Liver (tissue), 3 donors: ENCODE results near the gene ACYP2.

Source experiments
- ATF3 ChIP-seq: IDR thresholded peaks from 2 replicates; pipeline ENCODE4 v1.6.1; 2016; ENCODE audit warnings: antibody characterized with exemption
- CTCF ChIP-seq: fragments of 150-350 bp; IDR thresholded peaks from 2 replicates; pipeline ENCODE4 v1.5.1; 2017; ENCODE audit warnings: improper control_type of control experiment, low read depth, low read length; ENCODE audit not compliant: missing input control
- EGR1 ChIP-seq, 2 donors: IDR thresholded peaks; 2 replicates each; pipeline ENCODE4 v1.6.1; 2016 to 2018; ENCODE audit warnings: antibody characterized with exemption in 2 of 2, low read depth in 2 of 2
- GABPA ChIP-seq, 2 donors: IDR thresholded peaks in 1 of 2; conservative IDR thresholded peaks in 1 of 2; 2 replicates each; pipeline ENCODE4 v1.6.1; 2016; ENCODE audit warnings: antibody characterized with exemption in 2 of 2, mild to moderate bottlenecking in 1 of 2, moderate library complexity in 1 of 2
- HNF4A ChIP-seq, 2 donors: conservative IDR thresholded peaks; 2 replicates each; pipeline ENCODE4 v1.6.1; 2016; ENCODE audit warnings: antibody characterized with exemption in 2 of 2, mild to moderate bottlenecking in 2 of 2
- HNF4G ChIP-seq: IDR thresholded peaks from 2 replicates; pipeline ENCODE4 v1.6.1; 2016; ENCODE audit warnings: antibody characterized with exemption
- JUND ChIP-seq, 2 donors: IDR thresholded peaks; 2 replicates each; pipeline ENCODE4 v1.6.1; 2016; ENCODE audit warnings: antibody characterized with exemption in 2 of 2
- MAX ChIP-seq: IDR thresholded peaks from 2 replicates; pipeline ENCODE4 v1.6.1; 2016; ENCODE audit warnings: antibody characterized with exemption
- RAD21 ChIP-seq, 2 donors: IDR thresholded peaks; 2 replicates each; pipeline ENCODE4 v1.6.1; 2016; ENCODE audit warnings: antibody characterized with exemption in 2 of 2, mild to moderate bottlenecking in 2 of 2
- REST ChIP-seq: IDR thresholded peaks from 2 replicates; pipeline ENCODE4 v1.6.1; 2016; ENCODE audit warnings: antibody characterized with exemption, mild to moderate bottlenecking
- SP1 ChIP-seq: IDR thresholded peaks from 2 replicates; pipeline ENCODE4 v1.6.1; 2018; ENCODE audit warnings: antibody characterized with exemption, mild to moderate bottlenecking
- TAF1 ChIP-seq: conservative IDR thresholded peaks from 2 replicates; pipeline ENCODE4 v1.6.1; 2016; ENCODE audit warnings: antibody characterized with exemption, mild to moderate bottlenecking
- YY1 ChIP-seq: IDR thresholded peaks from 2 replicates; pipeline ENCODE4 v1.6.1; 2016; ENCODE audit warnings: antibody characterized with exemption, mild to moderate bottlenecking
- ZBTB33 ChIP-seq: IDR thresholded peaks from 2 replicates; pipeline ENCODE4 v1.6.1; 2016; ENCODE audit warnings: antibody characterized with exemption
- donor health status: healthy.
- donor health status: healthy.

GRCh38 chr2:54255230-54256090 lies 140.0 kb downstream of the ACYP2 start:
- no peak for TF ChIP-seq TAF1
- no peak for TF ChIP-seq EGR1 (IDR thresholded peaks at IDR 0.05; ENCODE audit: low read depth in 2 of 2)
- no peak for TF ChIP-seq CTCF
- no peak for TF ChIP-seq YY1
- TF ChIP-seq JUND (IDR thresholded peaks at IDR 0.05), result no peak
- TF ChIP-seq GABPA (IDR thresholded peaks at IDR 0.05 in 1 of 2, conservative IDR thresholded peaks at IDR 0.05 in 1 of 2), result no peak
- TF ChIP-seq RAD21 (IDR thresholded peaks at IDR 0.05), result no peak
- TF ChIP-seq MAX, result no peak
- TF ChIP-seq SP1, result no peak
- TF ChIP-seq ZBTB33, result no peak
- no peak for TF ChIP-seq HNF4A (conservative IDR thresholded peaks at IDR 0.05)
- no peak for TF ChIP-seq REST
- TF ChIP-seq ATF3, result no peak
- no peak for TF ChIP-seq HNF4G
